Measurements from ENCODE around the gene HAPLN3.

HAPLN3 gene

GRCh38 chr15:88894348-88894818 lies 961 bp downstream of the HAPLN3 start:
- peak overlapping the region; percentile 49 for H3K4me3 ChIP-seq (ENCODE audit: low read length)
- DNase-seq (ENCODE audit: low read depth), result no peak
- TF ChIP-seq, protein P1, sequence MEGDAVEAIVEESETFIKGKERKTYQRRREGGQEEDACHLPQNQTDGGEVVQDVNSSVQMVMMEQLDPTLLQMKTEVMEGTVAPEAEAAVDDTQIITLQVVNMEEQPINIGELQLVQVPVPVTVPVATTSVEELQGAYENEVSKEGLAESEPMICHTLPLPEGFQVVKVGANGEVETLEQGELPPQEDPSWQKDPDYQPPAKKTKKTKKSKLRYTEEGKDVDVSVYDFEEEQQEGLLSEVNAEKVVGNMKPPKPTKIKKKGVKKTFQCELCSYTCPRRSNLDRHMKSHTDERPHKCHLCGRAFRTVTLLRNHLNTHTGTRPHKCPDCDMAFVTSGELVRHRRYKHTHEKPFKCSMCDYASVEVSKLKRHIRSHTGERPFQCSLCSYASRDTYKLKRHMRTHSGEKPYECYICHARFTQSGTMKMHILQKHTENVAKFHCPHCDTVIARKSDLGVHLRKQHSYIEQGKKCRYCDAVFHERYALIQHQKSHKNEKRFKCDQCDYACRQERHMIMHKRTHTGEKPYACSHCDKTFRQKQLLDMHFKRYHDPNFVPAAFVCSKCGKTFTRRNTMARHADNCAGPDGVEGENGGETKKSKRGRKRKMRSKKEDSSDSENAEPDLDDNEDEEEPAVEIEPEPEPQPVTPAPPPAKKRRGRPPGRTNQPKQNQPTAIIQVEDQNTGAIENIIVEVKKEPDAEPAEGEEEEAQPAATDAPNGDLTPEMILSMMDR (conservative IDR thresholded peaks at IDR 0.05; ENCODE audit: low read depth, low read length), result peak; percentile 88

- H3K4me3 ChIP-seq (ENCODE audit: low read length), result no peak overlapping the region
- no peak for DNase-seq (ENCODE audit: low read depth)
- TF ChIP-seq, protein P1 (conservative IDR thresholded peaks at IDR 0.05; ENCODE audit: low read depth, low read length), result no peak
These were observed 3.6 kb downstream of the HAPLN3 start for GRCh38 chr15:88891540-88892254.

GRCh38 chr15:88890495-88890894 lies 4.8 kb downstream of the HAPLN3 start:
- TF ChIP-seq, protein P1 (conservative IDR thresholded peaks at IDR 0.05; ENCODE audit: low read depth, low read length), result no peak
- no peak overlapping the region for H3K4me3 ChIP-seq (ENCODE audit: low read length)
- DNase-seq (ENCODE audit: low read depth), result no peak

- no peak overlapping the region for H3K4me3 ChIP-seq (ENCODE audit: low read length)
- DNase-seq (ENCODE audit: low read depth), result no peak
- TF ChIP-seq, protein P1 (conservative IDR thresholded peaks at IDR 0.05; ENCODE audit: low read depth, low read length), result no peak
These were observed 6.6 kb downstream of the HAPLN3 start for GRCh38 chr15:88888719-88889118.

GRCh38 chr15:88887068-88887580 lies 8.2 kb downstream of the HAPLN3 start:
- no peak for DNase-seq (ENCODE audit: low read depth)
- TF ChIP-seq, protein P1 (conservative IDR thresholded peaks at IDR 0.05; ENCODE audit: low read depth, low read length), result no peak
- H3K4me3 ChIP-seq (ENCODE audit: low read length), result no peak overlapping the region

DNA sequence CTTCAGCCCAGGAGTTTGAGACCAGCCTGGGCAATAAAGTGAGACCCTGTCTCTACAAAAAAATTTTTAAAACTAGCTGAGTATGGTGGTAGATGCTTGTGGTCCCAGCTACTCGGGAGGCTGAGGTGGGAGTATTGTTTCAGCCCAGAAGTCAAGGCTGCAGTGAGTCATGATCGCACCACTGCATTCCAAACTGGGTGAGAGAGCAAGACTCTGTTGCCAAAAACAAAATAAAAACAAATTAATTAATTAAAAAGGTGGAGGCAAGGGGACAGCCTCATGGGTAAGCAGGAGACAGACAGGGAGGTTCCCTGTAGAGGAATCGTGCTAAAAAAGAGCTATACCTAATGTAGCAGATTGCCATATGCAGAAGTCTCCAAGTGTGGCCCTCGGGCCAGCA lies 12.6 kb downstream of the HAPLN3 start:
- DNase-seq (ENCODE audit: low read depth), result no peak
- TF ChIP-seq, protein P1 (conservative IDR thresholded peaks at IDR 0.05; ENCODE audit: low read depth, low read length), result no peak
- no peak overlapping the region for H3K4me3 ChIP-seq (ENCODE audit: low read length)

- H3K4me3 ChIP-seq (ENCODE audit: low read length), result no peak overlapping the region
- TF ChIP-seq, protein P1 (conservative IDR thresholded peaks at IDR 0.05; ENCODE audit: low read depth, low read length), result no peak
- no peak for DNase-seq (ENCODE audit: low read depth)
These were observed 13.6 kb downstream of the HAPLN3 start for GRCh38 chr15:88881775-88882174.

Data from retinal pigment epithelial cell (primary cell).